HG03520 (cell line): Measurements from ENCODE around the gene ASB12.

Experiments
- ATAC-seq: cut with Tn5 transposase; IDR thresholded peaks from one replicate; pipeline ENCODE4 v1.9.1; 2021; ENCODE audit warnings: mild to moderate bottlenecking, moderate library complexity; ENCODE audit not compliant: unreplicated experiment

The ASB12 gene

GRCh38 chrX:64186974-64187761 is 43.2 kb downstream of the ASB12 start:
- ATAC-seq = no peak

- no peak for ATAC-seq
Measured at GRCh38 chrX:64184396-64184795, 46.0 kb downstream of the ASB12 start.

- ATAC-seq = no peak
Measured at GRCh38 chrX:64182208-64182607, 48.2 kb downstream of the ASB12 start.

- no peak for ATAC-seq
Measured at GRCh38 chrX:64176876-64177275, 53.5 kb downstream of the ASB12 start.
